DOHH2 (cell line): ENCODE data around the gene MICAL3.

Experiments used
- EZH2phosphoT487 ChIP-seq: fragments of 200-600 bp; sonication (generic); IDR thresholded peaks from 2 replicates; pipeline ENCODE4 v1.6.1; 2017; ENCODE audit warnings: borderline replicate concordance, mild to moderate bottlenecking, antibody characterized with exemption, low read length, moderate library complexity, mixed read lengths
- TF ChIP-seq, protein P1 (sequence below): fragments of 200-600 bp; sonication (generic); IDR thresholded peaks from one replicate; pipeline ENCODE4 v1.5.1; 2014; ENCODE audit warnings: antibody characterized with exemption, mild to moderate bottlenecking, low read depth, low read length; ENCODE audit not compliant: poor library complexity, severe bottlenecking

DNA sequence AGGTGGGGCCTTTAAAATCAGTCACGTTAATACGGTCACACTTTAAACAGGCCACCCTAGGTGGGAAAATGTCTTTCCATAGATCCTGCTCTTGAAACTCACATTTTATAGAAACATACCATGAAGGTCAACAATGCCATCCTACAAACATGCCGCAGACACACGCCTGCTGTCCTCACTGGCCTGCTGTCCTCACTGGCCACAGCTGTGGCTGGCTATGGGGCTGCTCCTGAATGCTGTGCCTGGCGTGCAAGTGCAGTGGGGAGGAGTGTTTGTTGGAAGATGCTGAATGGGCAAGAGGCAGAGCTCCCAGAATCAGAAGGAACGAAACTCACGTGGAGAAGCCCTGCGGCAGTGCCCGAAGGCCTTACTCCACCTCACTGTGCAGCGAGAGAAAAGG, 143.9 kb downstream of the MICAL3 start:
- TF ChIP-seq, protein P1, sequence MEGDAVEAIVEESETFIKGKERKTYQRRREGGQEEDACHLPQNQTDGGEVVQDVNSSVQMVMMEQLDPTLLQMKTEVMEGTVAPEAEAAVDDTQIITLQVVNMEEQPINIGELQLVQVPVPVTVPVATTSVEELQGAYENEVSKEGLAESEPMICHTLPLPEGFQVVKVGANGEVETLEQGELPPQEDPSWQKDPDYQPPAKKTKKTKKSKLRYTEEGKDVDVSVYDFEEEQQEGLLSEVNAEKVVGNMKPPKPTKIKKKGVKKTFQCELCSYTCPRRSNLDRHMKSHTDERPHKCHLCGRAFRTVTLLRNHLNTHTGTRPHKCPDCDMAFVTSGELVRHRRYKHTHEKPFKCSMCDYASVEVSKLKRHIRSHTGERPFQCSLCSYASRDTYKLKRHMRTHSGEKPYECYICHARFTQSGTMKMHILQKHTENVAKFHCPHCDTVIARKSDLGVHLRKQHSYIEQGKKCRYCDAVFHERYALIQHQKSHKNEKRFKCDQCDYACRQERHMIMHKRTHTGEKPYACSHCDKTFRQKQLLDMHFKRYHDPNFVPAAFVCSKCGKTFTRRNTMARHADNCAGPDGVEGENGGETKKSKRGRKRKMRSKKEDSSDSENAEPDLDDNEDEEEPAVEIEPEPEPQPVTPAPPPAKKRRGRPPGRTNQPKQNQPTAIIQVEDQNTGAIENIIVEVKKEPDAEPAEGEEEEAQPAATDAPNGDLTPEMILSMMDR = no peak
- no peak for TF ChIP-seq EZH2phosphoT487
